Epithelial cell of esophagus (primary cell): ENCODE data around the gene ETNK2.

Experiments
- DNase-seq: peaks from one replicate; pipeline ENCODE4 v3.0.0; 2010; ENCODE audit warnings: low read depth
- H3K4me3 ChIP-seq: 2 replicates; pipeline ENCODE4 v1.5.1; 2011; ENCODE audit warnings: mild to moderate bottlenecking, low read length, control low read depth
- TF ChIP-seq, protein P1 (sequence below): IDR thresholded peaks from 2 replicates; pipeline ENCODE4 v1.5.1; 2011; ENCODE audit warnings: low read depth, mild to moderate bottlenecking, low read length, control low read depth, inconsistent platforms; ENCODE audit not compliant: insufficient read depth; ENCODE audit errors: missing control alignments

The ETNK2 gene

DNA sequence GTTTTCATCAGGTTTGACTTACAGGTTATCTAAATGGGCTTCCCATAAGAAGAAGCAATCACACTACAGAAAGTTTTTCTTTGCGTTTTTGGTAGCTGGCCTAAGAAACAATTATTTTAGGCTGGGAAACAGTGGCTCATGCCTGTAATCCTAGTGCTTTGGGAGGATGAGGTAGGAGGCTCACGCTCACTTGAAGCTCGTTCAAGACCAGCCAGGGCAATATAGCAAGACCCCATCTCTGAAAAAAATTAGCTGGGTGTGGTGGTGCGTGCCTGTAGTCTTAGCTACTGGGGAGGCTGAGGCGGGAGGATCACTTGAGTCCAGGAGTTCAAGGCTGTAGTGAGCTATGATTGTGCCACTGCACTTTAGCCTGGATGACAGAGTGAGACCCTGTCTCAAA, 15.9 kb upstream of the ETNK2 start:
- TF ChIP-seq, protein P1, sequence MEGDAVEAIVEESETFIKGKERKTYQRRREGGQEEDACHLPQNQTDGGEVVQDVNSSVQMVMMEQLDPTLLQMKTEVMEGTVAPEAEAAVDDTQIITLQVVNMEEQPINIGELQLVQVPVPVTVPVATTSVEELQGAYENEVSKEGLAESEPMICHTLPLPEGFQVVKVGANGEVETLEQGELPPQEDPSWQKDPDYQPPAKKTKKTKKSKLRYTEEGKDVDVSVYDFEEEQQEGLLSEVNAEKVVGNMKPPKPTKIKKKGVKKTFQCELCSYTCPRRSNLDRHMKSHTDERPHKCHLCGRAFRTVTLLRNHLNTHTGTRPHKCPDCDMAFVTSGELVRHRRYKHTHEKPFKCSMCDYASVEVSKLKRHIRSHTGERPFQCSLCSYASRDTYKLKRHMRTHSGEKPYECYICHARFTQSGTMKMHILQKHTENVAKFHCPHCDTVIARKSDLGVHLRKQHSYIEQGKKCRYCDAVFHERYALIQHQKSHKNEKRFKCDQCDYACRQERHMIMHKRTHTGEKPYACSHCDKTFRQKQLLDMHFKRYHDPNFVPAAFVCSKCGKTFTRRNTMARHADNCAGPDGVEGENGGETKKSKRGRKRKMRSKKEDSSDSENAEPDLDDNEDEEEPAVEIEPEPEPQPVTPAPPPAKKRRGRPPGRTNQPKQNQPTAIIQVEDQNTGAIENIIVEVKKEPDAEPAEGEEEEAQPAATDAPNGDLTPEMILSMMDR = no peak
- no peak for DNase-seq
- H3K4me3 ChIP-seq = no peak overlapping the region

DNA sequence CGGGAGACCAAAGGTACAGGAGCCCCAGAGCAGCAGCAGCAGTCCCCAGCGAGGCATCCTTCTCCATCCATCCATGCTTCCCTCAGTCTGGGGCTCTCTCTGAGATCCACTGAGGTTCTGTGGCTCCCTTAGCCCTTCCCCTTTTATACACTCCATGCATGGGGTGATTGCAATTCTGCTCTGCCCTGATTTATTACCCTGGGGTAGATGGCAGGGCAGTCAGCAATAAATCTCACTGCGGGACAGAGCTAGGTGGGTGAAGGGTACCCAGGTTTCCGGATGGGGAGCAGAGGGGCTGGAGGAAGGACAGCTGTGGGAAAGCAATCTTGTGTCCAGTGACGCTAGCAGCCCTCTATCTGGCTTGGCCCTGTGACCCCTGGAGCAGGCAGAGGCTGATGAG, 14.4 kb upstream of the ETNK2 start, which contains the start of gene REN:
TSS of gene REN (minus strand) at position 119 of the 400 bp plus-strand sequence. CDS start at position 75, 44 bp downstream.
- TF ChIP-seq, protein P1 = no peak
- H3K4me3 ChIP-seq = no peak within 1 kb of the TSS
- no peak for DNase-seq

DNA sequence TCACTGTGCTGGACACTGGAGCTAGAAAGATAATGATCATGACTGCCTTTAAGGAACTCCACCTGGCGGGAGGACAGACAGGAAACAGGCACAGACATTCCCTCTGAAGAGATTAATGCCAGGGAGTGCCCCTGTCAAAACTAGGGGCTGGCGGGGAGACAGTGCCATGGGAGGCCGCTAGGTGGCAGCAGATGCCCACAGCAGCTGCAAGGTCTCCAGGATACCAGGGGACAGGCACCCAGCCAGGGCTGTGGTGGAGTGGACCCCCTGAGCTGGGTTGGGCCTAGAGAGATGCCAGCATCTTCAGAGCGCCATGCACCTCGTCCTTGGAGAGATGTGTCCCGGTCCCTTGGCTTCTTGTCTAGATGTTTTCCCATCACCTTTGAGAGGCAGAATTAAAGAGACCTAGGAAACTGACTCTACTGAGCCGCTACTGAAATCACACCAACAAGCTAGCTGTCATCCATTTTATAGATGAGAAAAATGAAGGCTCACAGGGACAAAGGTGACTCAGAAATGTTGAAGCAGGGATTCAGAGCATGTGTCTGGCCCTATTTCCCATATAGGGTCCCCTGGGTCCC, 10.7 kb upstream of the ETNK2 start:
- no peak overlapping the region for H3K4me3 ChIP-seq
- TF ChIP-seq, protein P1 = peak; percentile 98
- DNase-seq = peak; percentile 82

DNA sequence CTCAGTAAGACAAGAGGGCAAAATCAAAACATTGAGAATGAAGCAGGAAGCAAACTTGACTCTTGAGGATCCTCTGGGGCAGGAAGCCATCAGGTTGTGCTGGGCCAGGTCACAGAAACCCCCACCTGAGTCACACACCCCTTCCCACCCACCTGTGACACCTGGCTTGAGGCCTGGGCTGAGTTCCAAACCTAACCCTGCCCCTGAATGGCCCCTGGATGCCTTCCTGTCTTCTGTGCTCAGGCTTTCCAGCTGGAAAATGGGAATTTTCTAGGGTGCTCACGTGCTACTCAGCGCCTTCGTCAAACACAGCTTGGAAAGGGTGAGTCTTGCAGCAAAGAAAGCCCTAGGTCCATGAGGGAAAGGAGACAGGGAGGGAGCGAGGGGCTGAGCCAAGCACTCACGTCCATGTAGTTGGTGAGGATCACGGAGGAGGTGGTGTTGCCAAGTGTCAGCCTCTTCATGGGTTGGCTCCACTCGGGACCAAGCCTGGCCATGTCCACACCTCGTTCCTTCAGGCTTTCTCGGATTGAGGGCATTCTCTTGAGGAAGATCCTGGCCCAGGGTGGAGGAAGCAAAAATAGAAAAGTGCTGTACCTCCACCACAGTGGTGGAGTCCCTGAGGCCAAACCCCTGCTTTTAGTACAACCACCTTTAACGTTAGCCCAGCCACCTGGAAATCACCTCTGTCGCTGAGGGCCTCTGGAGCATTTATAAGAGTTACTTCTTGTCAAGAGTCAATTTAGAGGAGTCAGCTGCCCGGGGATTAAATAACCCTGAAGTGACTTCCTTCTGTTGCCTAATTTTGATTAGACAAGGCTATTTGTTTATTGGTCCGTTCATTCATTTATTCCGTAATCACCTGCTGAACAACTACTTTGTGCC, 10.0 kb upstream of the ETNK2 start:
- DNase-seq = no peak
- H3K4me3 ChIP-seq = no peak overlapping the region
- TF ChIP-seq, protein P1 = no peak

DNA sequence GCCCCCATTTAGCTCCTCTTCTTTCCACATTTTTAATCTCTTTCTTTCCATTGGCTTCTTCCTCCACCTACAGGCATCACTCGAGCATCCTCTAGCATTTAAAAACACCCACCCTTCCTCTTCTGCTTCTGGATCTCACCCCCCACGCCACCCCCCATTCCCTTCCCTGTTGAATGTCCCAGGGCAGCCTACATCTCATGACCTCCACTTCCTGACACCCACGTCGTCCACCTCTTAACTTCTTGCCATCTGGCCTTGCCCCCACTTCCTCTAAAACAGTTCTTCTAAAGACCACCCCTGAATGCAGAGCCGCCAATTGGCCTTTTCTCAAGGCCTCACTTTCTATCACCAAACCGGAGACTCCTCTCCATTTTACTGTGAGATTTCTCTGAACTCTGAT, 6.1 kb upstream of the ETNK2 start:
- no peak overlapping the region for H3K4me3 ChIP-seq
- TF ChIP-seq, protein P1 = no peak
- no peak for DNase-seq

DNA sequence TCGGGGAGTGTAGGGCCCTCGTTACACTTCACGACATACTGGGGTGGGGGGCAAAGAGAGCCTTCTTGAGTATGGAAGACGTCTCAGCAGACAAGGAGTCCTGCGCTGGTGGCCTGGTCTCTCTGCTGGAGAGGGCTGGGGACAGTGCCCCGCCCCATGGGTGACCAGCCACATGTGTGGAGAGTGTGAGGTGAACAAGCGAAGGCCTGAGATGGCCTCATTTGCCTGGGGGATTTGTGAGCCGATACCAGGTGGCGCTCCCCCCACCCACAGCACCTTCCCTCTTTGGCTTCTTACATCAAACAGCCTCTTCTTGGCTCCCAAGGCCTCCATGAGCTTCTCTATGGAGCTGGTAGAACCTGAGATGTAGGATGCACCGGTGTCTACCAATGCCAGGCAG, 4.0 kb upstream of the ETNK2 start:
- TF ChIP-seq, protein P1 = no peak

More for the DNA sequence above, 4.0 kb upstream of the ETNK2 start:
- no peak overlapping the region for H3K4me3 ChIP-seq
- DNase-seq = no peak
